GM12878 (cell line): ENCODE data around the gene LILRB1. TPM values are rescaled to one million over a fixed set of nuclear protein-coding genes. Genes with fewer than 3 reads are reported as not detected.

Experiments
- BHLHE40 ChIP-seq, 2 experiments: fragments of 450-650 bp in 1 of 2; IDR thresholded peaks; 2 replicates each; pipeline ENCODE4 v1.6.1; 2011 to 2017; ENCODE audit warnings: low read depth in 2 of 2, borderline replicate concordance in 1 of 2, improper control_type of control experiment in 1 of 2, low read length in 1 of 2, mild to moderate bottlenecking in 1 of 2
- BRCA1 ChIP-seq: IDR thresholded peaks from 2 replicates; pipeline ENCODE4 v1.6.1; 2011; ENCODE audit warnings: low read depth, low read length, improper control_type of control experiment
- CBX5 ChIP-seq: sonication (generic); IDR thresholded peaks from 2 replicates; pipeline ENCODE4 v1.6.1; 2016; ENCODE audit warnings: low read depth, moderate library complexity, mild to moderate bottlenecking, inconsistent platforms
- CHD2 ChIP-seq: IDR thresholded peaks from 2 replicates; pipeline ENCODE4 v1.6.1; 2011; ENCODE audit warnings: low read depth, low read length, improper control_type of control experiment, borderline replicate concordance
- ESRRA ChIP-seq: IDR thresholded peaks from 2 replicates; pipeline ENCODE4 v1.6.1; 2012; ENCODE audit warnings: mild to moderate bottlenecking, low read length, improper control_type of control experiment
- HDGF ChIP-seq: fragments of 450-650 bp; IDR thresholded peaks from 2 replicates; pipeline ENCODE4 v1.6.1; 2016; ENCODE audit warnings: antibody characterized with exemption
- KAT2A ChIP-seq: conservative IDR thresholded peaks from 2 replicates; pipeline ENCODE4 v1.6.1; 2011; ENCODE audit warnings: low read depth, low read length; ENCODE audit not compliant: control insufficient read depth
- LARP7 ChIP-seq: fragments of 450-650 bp; IDR thresholded peaks from 2 replicates; pipeline ENCODE4 v1.6.1; 2017; ENCODE audit warnings: mild to moderate bottlenecking
- NFIC ChIP-seq: IDR thresholded peaks from 2 replicates; pipeline ENCODE4 v1.6.1; 2012; ENCODE audit warnings: low read depth, mild to moderate bottlenecking, inconsistent platforms, low read length, moderate library complexity
- NFXL1 ChIP-seq: fragments of 450-650 bp; IDR thresholded peaks from 2 replicates; pipeline ENCODE4 v1.6.1; 2017; ENCODE audit warnings: antibody characterized with exemption, mild to moderate bottlenecking, borderline replicate concordance
- POLR2A ChIP-seq: IDR thresholded peaks from 2 replicates; pipeline ENCODE4 v1.6.1; 2011; ENCODE audit warnings: low read depth, mild to moderate bottlenecking, low read length
- RAD51 ChIP-seq: fragments of 450-650 bp; IDR thresholded peaks from 2 replicates; pipeline ENCODE4 v1.6.1; 2016; ENCODE audit warnings: moderate library complexity, mild to moderate bottlenecking, inconsistent platforms
- RCOR1 ChIP-seq: conservative IDR thresholded peaks from 2 replicates; pipeline ENCODE4 v1.6.1; 2012; ENCODE audit warnings: low read depth, low read length, improper control_type of control experiment
- SIN3A ChIP-seq: IDR thresholded peaks from 2 replicates; pipeline ENCODE4 v1.6.1; 2012; ENCODE audit warnings: low read depth, low read length, improper control_type of control experiment
- SMARCA5 ChIP-seq: fragments of 450-650 bp; IDR thresholded peaks from 2 replicates; pipeline ENCODE4 v1.6.1; 2017; ENCODE audit warnings: mild to moderate bottlenecking
- SP1 ChIP-seq: IDR thresholded peaks from one replicate; pipeline ENCODE4 v1.6.1; 2011; ENCODE audit warnings: low read depth, low read length
- SPI1 ChIP-seq: IDR thresholded peaks from 2 replicates; pipeline ENCODE4 v1.6.1; 2011; ENCODE audit warnings: low read depth, mild to moderate bottlenecking, low read length, moderate library complexity, borderline replicate concordance; ENCODE audit not compliant: insufficient read depth
- SREBF2 ChIP-seq: IDR thresholded peaks from 2 replicates; pipeline ENCODE4 v1.6.1; 2012; ENCODE audit warnings: mild to moderate bottlenecking, low read length
- STAT3 ChIP-seq: IDR thresholded peaks from 2 replicates; pipeline ENCODE4 v1.6.1; 2011; ENCODE audit warnings: low read depth, low read length, improper control_type of control experiment
- TCF7 ChIP-seq: IDR thresholded peaks from 2 replicates; pipeline ENCODE4 v1.6.1; 2014; ENCODE audit warnings: antibody characterized with exemption, borderline replicate concordance
- ZZZ3 ChIP-seq: IDR thresholded peaks from 2 replicates; pipeline ENCODE4 v1.6.1; 2011; ENCODE audit warnings: low read depth; ENCODE audit not compliant: control insufficient read depth, insufficient read length
- polyA plus RNA-seq, 11 experiments: library from polyadenylated mRNA; depleted of rRNA in 4 of 11; unstranded in 6 of 11; stranded (reverse) in 5 of 11; fragments of >200 nt; fragmentation: Nextera tagmentation in 4 of 11; fragmentation: Illumina TruSeq in 1 of 11; extraction: Ambion mirVana in 4 of 11; extraction: Trizol in 1 of 11; gene quantifications; 1 replicate in 1 of 11; 2 replicates in 10 of 11; pipeline versions ENCODE4 v1.2.1 to v1.2.3, GENCODE V29; 2011 to 2016; ENCODE audit warnings: inconsistent platforms in 2 of 11, missing spikeins in 2 of 11, low read depth in 1 of 11
- total RNA-seq, 4 experiments: library from RNA; depleted of rRNA in 3 of 4; stranded (reverse); fragments of >200 nt in 3 of 4; fragmentation: Illumina TruSeq in 1 of 4; extraction: Trizol in 1 of 4; gene quantifications; 2 replicates each; pipeline versions ENCODE4 v1.2.1 to v1.2.3, GENCODE V29; 2013 to 2021
- TF ChIP-seq, protein P1 (sequence below): IDR thresholded peaks from 2 replicates; pipeline ENCODE4 v1.6.1; 2011; ENCODE audit warnings: borderline replicate concordance, low read depth, mild to moderate bottlenecking, moderate library complexity, low read length; ENCODE audit not compliant: insufficient read depth, poor library complexity, severe bottlenecking
- TF ChIP-seq, protein P2 (sequence below): fragments of 450-650 bp; IDR thresholded peaks from 2 replicates; pipeline ENCODE4 v1.6.1; 2017; ENCODE audit warnings: mild to moderate bottlenecking
- TF ChIP-seq, protein P3 (sequence below): fragments of 450-650 bp; formaldehyde crosslinking; IDR thresholded peaks from 2 replicates; pipeline ENCODE4 v1.4.0; 2022; ENCODE audit warnings: mild to moderate bottlenecking, moderate library complexity

LILRB1 gene
- total and polyA plus RNA-seq, 10 of the 15 experiments (the other 5 are each of a cell fraction or from before 2014, with no cell fraction given): 4.9 to 92.2 (median 50.1) TPM

DNA sequence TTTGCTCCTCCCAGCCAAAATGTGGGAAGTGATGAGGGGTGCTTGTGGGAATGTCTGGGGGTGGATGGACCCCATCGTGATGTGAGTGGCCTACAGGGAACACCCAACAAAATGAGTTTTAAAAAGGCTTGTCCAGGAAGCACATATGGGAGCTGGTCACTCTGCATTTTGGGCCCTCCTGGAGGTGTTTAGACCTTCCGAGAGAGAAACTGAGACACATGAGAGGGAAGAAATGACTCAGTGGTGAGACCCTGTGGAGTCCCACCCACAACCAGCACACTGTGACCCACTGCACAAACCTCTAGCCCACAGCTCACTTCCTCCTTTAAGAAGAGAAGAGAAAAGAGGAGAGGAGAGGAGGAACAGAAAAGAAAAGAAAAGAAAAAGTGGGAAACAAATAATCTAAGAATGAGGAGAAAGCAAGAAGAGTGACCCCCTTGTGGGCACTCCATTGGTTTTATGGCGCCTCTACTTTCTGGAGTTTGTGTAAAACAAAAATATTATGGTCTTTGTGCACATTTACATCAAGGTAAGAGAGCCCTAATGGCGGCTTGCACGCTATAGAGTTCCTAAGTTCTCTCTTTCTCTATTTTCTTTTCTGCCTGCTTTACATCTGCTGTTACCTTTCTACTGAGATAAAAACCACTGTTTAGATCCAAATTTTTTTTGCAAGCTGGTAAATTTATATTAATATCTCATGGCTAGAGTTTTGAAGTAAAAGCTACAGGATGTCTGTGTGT lies 13.3 kb upstream of the LILRB1 start (continued):
- TF ChIP-seq TCF7: no peak
- peak; percentile 25; the same call in 1 of the 2 replicates for TF ChIP-seq SMARCA5
- TF ChIP-seq ZZZ3: no peak
- peak; percentile 95 for TF ChIP-seq SPI1
- TF ChIP-seq SP1: peak; percentile 62
- TF ChIP-seq, protein P1, sequence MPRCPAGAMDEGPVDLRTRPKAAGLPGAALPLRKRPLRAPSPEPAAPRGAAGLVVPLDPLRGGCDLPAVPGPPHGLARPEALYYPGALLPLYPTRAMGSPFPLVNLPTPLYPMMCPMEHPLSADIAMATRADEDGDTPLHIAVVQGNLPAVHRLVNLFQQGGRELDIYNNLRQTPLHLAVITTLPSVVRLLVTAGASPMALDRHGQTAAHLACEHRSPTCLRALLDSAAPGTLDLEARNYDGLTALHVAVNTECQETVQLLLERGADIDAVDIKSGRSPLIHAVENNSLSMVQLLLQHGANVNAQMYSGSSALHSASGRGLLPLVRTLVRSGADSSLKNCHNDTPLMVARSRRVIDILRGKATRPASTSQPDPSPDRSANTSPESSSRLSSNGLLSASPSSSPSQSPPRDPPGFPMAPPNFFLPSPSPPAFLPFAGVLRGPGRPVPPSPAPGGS: peak; percentile 69
- TF ChIP-seq, protein P2, sequence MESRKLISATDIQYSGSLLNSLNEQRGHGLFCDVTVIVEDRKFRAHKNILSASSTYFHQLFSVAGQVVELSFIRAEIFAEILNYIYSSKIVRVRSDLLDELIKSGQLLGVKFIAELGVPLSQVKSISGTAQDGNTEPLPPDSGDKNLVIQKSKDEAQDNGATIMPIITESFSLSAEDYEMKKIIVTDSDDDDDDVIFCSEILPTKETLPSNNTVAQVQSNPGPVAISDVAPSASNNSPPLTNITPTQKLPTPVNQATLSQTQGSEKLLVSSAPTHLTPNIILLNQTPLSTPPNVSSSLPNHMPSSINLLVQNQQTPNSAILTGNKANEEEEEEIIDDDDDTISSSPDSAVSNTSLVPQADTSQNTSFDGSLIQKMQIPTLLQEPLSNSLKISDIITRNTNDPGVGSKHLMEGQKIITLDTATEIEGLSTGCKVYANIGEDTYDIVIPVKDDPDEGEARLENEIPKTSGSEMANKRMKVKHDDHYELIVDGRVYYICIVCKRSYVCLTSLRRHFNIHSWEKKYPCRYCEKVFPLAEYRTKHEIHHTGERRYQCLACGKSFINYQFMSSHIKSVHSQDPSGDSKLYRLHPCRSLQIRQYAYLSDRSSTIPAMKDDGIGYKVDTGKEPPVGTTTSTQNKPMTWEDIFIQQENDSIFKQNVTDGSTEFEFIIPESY: no peak
- TF ChIP-seq KAT2A: no peak
- TF ChIP-seq BHLHE40 (IDR thresholded peaks at IDR 0.05; ENCODE audit: borderline replicate concordance in 1 of 2, low read depth in 2 of 2, low read length in 1 of 2): peak; percentile 86 to 88
- no peak for TF ChIP-seq ESRRA
- TF ChIP-seq SIN3A: no peak
- TF ChIP-seq HDGF: no peak
- TF ChIP-seq CBX5: no peak
- TF ChIP-seq, protein P3, sequence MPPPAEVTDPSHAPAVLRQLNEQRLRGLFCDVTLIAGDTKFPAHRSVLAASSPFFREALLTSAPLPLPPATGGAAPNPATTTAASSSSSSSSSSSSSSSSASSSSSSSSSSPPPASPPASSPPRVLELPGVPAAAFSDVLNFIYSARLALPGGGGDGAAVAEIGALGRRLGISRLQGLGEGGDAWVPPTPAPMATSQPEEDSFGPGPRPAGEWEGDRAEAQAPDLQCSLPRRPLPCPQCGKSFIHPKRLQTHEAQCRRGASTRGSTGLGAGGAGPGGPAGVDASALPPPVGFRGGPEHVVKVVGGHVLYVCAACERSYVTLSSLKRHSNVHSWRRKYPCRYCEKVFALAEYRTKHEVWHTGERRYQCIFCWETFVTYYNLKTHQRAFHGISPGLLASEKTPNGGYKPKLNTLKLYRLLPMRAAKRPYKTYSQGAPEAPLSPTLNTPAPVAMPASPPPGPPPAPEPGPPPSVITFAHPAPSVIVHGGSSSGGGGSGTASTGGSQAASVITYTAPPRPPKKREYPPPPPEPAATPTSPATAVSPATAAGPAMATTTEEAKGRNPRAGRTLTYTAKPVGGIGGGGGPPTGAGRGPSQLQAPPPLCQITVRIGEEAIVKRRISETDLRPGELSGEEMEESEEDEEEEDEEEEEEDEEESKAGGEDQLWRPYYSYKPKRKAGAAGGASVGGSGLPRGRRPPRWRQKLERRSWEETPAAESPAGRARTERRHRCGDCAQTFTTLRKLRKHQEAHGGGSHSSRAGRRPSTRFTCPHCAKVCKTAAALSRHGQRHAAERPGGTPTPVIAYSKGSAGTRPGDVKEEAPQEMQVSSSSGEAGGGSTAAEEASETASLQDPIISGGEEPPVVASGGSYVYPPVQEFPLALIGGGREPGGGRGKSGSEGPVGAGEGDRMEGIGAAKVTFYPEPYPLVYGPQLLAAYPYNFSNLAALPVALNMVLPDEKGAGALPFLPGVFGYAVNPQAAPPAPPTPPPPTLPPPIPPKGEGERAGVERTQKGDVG: no peak
- no peak for TF ChIP-seq BRCA1
- peak; percentile 69; the same call in 1 of the 2 replicates for TF ChIP-seq CHD2
- TF ChIP-seq NFXL1: no peak
- no peak for TF ChIP-seq SREBF2
- TF ChIP-seq NFIC: peak; percentile 93
- TF ChIP-seq LARP7: 0 out of 2 replicates have a peak, but pooled peaks have one; percentile 27
- no peak; the same call in 1 of the 2 replicates for TF ChIP-seq POLR2A
- 0 out of 2 replicates have a peak, but pooled peaks have one; percentile 84 for TF ChIP-seq RCOR1
- TF ChIP-seq STAT3: no peak
- no peak; the same call in 1 of the 2 replicates for TF ChIP-seq RAD51
